ENCODE results near the gene ERBIN.

DNA sequence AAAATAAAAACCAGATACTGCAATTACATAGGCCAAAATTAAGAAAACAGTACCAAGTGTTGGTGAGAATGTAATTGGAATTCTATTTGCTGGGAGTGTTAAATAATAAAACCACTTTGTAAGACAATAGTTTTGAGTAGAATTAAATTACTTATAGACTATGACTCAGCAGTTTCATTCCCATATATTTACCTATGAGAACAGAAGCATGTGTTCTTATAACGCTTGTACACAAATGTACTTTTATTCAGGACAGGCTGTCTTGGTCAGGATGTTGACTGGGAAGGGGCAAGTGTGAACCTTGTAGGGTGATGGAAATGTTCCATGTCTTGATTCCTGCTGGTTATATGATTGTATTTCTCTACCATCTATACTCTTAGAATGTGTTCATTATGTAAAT, 56.3 kb downstream of the ERBIN start:
- TF ChIP-seq EZH2 (IDR thresholded peaks at IDR 0.05; ENCODE audit: insufficient read depth, poor library complexity, severe bottlenecking), result no peak
- TF ChIP-seq EZH2phosphoT487 (IDR thresholded peaks at IDR 0.05; ENCODE audit: insufficient read depth, low read depth), result no peak

Measured in GM23248 (cell line).